Measurements from ENCODE around the gene HOXB6. TPM values are rescaled to one million over a fixed set of nuclear protein-coding genes. Genes with fewer than 3 reads are reported as not detected.

Gene HOXB6
- total RNA-seq, 3 donors from 2014 or later, result 41.3 to 68.8 (median 50.9) TPM

DNA sequence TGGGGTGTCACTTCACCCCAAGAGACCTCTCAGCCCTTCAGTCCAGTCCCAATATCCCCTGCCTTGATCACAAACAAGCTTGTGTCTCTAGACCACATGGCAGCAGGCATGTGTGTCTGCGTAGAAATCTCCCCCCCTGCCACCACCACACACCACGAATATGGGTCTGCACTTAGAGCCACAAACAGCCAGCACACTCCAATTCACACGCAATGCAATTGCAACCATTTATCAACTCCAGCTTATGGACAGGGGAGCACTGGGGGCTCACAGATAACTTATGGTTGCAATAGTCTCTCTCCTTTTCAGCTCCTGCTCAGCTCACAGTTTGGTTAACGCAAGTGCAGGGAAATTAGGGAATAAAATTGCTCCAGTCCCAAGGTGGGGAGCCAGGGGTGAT is 18.8 kb upstream of the HOXB6 start:
- Histone ChIP-seq H3K4me1 (ENCODE audit: low read depth) (peaks cover 44% of the 10 kb centered on the region), H3K36me3 (ENCODE audit: low read depth) (no peaks in the 10 kb centered on the region), H3K4me3 (no peak overlapping the region), H3K9me3 (no peaks in the 10 kb centered on the region)
- DNase-seq, result no peak
- intact Hi-C loops (cut with DNase I, micrococcal nuclease), result loop anchor here in 1 of 2 donors (10.0 kb wide), 1 partner anchor 289 kb away; no protein-coding TSS in a partner anchor
- TF ChIP-seq, protein P1, sequence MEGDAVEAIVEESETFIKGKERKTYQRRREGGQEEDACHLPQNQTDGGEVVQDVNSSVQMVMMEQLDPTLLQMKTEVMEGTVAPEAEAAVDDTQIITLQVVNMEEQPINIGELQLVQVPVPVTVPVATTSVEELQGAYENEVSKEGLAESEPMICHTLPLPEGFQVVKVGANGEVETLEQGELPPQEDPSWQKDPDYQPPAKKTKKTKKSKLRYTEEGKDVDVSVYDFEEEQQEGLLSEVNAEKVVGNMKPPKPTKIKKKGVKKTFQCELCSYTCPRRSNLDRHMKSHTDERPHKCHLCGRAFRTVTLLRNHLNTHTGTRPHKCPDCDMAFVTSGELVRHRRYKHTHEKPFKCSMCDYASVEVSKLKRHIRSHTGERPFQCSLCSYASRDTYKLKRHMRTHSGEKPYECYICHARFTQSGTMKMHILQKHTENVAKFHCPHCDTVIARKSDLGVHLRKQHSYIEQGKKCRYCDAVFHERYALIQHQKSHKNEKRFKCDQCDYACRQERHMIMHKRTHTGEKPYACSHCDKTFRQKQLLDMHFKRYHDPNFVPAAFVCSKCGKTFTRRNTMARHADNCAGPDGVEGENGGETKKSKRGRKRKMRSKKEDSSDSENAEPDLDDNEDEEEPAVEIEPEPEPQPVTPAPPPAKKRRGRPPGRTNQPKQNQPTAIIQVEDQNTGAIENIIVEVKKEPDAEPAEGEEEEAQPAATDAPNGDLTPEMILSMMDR (IDR thresholded peaks at IDR 0.05), result no peak
- no peak for ATAC-seq

DNA sequence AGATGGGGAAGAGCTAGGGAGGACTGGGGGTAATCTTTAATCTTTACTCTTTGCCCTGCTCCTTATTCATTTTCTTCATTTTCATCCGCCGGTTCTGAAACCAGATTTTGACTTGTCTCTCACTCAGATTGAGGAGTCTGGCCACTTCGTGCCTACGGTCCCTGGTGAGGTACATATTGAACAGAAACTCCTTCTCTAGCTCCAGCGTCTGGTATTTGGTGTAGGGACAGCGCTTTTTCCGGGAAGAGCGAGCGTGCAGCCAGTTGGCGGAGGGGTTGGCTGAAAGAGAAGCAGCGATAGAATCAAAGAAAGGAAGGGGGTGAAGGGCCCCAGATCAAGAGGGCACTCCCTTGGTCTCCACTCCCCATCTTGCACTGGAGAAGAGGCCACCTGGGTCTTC is 18.1 kb upstream of the HOXB6 start:
- no peak overlapping the region for H3K4me3 ChIP-seq
- DNase-seq (no peak), ATAC-seq (no peak)
- H3K4me1 ChIP-seq (ENCODE audit: low read depth), result peaks cover 51% of the 10 kb centered on the region
- TF ChIP-seq, protein P1 (IDR thresholded peaks at IDR 0.05), result no peak
- H3K36me3 ChIP-seq (ENCODE audit: low read depth), result no peaks in the 10 kb centered on the region
- intact Hi-C loops (cut with DNase I, micrococcal nuclease), result loop anchor here in 1 of 2 donors (10.0 kb wide), 1 partner anchor 288 kb away; no protein-coding TSS in a partner anchor
- no peaks in the 10 kb centered on the region for H3K9me3 ChIP-seq

DNA sequence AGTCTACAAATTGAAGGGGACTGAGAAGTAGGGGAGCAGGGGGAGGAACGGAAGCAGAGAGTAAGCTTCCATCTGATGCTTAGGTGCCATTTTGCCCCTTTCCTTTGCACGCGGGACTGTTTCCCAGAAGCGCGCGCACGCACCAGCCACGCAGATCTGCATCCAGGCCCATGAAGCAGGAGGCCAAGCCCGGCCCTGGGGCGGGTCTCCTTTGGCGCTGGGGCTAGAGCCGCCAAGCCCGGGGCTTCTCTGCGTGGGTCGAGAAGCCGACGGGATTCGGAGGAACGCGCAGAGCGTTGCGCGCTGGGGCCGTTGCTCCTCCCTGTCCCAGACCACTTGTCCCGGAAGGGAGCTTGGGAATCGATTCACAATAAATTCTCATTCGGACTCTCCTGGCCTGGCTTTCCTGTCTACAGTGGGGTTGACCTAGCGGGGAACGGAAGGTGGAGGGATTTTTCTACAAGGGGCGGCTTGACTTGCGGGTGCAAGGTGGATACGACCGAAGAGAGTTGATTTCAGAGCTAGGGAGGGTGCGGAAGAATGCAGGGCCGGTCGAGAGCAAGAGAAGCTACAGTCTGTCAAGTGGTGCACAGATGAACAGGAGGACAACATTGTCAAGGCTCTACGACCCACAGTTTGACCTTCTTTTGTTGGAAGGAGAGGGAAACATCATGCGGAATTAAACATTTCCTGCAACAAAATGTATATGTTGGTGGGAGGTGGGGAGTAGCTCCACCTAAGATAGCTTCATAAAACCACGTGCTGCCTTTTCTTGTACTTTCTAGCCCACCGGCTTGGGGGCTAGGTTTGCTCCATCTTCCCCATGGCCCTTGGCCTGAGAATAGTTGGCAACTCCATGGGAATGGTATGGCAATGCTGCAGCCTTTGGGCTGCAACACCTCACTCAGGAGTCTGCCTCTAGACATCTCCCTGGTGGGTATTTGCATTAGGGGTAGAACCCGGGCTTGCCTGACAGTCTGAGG is 16.9 kb upstream of the HOXB6 start:
- TF ChIP-seq, protein P1 (IDR thresholded peaks at IDR 0.05), result no peak
- Histone ChIP-seq H3K36me3 (ENCODE audit: low read depth) (no peaks in the 10 kb centered on the region), H3K9me3 (no peaks in the 10 kb centered on the region), H3K4me1 (ENCODE audit: low read depth) (peaks cover 58% of the 10 kb centered on the region), H3K4me3 (no peak overlapping the region)
- intact Hi-C loops (cut with DNase I, micrococcal nuclease), result loop anchor here in 1 of 2 donors (10.0 kb wide), 1 partner anchor 287 kb away; no protein-coding TSS in a partner anchor
- DNase-seq (peak in 2 of 3 donors; percentile 55 to 77), ATAC-seq (no peak)

DNA sequence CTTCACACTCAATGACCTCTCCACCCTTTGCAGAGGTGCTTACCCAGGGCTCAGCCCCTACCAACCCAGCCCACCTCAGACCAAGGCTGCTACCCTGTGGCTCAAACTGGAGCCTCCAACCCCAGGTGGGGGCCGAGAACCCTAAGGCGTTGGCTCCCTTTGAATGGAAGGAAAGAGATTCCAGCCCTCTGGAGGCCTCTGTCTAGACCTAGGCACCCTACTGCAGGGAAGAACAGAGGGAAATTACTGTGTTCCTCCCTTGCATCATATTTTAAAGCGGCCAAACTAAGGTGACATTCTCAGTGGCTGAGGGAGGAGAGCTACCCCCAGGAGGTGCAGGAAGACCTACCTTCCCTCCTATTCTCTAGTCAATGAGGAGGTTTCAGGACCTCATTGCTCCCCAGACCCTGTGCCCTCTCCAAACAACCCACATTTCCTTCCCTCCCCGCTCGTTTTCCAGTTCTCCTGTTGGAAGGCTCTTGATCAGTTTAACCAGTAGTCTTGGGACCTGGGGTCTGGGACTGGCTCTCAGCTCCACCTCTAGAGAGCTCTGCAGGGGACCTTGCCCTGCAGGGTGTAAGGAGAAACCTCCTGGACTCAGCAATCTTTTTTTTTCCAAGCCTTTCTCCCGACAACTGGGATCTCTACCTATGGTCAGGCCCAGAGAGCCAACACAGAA is 15.8 kb upstream of the HOXB6 start:
- ATAC-seq (peak; percentile 0), DNase-seq (peak in 2 of 3 donors; percentile 37 to 49)
- Histone ChIP-seq H3K4me3 (no peak overlapping the region), H3K4me1 (ENCODE audit: low read depth) (peaks cover 47% of the 10 kb centered on the region), H3K36me3 (ENCODE audit: low read depth) (no peaks in the 10 kb centered on the region), H3K9me3 (no peaks in the 10 kb centered on the region)
- TF ChIP-seq, protein P1 (IDR thresholded peaks at IDR 0.05), result no peak
- intact Hi-C loops (cut with DNase I, micrococcal nuclease), result loop anchor here in 1 of 2 donors (10.0 kb wide), 1 partner anchor 286 kb away; no protein-coding TSS in a partner anchor

DNA sequence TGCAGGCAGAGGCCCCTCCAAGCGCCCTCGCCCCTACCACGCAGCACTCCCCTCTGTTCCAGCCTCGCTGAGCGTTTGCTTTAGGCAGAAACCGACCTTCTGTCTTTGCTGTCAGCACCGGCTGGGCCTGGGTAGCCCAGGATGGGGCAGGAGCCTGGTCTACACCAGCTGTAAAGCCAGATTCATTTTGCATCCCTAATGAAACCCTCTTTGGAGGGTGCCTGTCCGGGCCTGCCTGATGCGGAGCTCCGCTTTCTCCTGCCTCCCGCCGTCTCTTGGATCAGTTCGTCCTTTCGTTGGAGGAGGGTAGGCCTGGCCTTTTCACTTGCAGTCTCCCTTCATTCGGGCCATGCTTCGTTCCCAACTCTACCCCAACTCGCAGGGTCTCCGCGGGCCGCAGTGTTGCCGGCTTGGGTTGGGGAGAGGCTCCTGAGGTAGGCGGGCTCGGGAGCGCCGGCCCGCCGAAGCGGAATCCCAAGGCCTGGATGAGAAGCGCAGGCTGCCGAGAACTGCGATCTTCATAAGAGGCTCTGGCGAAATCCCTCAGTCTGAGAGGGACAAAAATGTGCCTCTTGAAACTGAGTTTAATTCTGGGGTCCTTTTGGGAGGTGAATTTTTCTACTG is 15.2 kb upstream of the HOXB6 start:
- H3K9me3 ChIP-seq, result no peaks in the 10 kb centered on the region
- peak; percentile 1 for ATAC-seq
- no peaks in the 10 kb centered on the region for H3K36me3 ChIP-seq (ENCODE audit: low read depth)
- H3K4me1 ChIP-seq (ENCODE audit: low read depth), result peaks cover 40% of the 10 kb centered on the region
- intact Hi-C loops (cut with DNase I, micrococcal nuclease), result loop anchor here (5.0 to 10.0 kb wide), 2 partner anchors 283 to 285 kb away; no protein-coding TSS in a partner anchor
- DNase-seq, result peak in 1 of 3 donors; percentile 53
- H3K4me3 ChIP-seq, result no peak overlapping the region
- TF ChIP-seq, protein P1 (IDR thresholded peaks at IDR 0.05), result no peak
